LNCAP (cell line): ENCODE measurements around the gene APOA4.

ENCODE experiments used
- CTCF ChIP-seq: fragments of 450-650 bp; IDR thresholded peaks from 2 replicates; pipeline ENCODE4 v1.5.1; 2017; ENCODE audit warnings: mild to moderate bottlenecking

APOA4 gene

GRCh38 chr11:116792869-116793771, 30.0 kb downstream of the APOA4 start:
- no peak for TF ChIP-seq CTCF

- TF ChIP-seq CTCF, result no peak
These were observed 30.8 kb downstream of the APOA4 start for GRCh38 chr11:116792144-116792868.

GRCh38 chr11:116791813-116792143, 31.3 kb downstream of the APOA4 start, which contains the start of gene APOA5:
Gene APOA5, minus strand, starts transcription at chr11:116791879. Its CDS starts 19 bp downstream, at chr11:116791860.
- no peak for TF ChIP-seq CTCF

GRCh38 chr11:116791002-116791812, 31.9 kb downstream of the APOA4 start:
- peak; percentile 93 for TF ChIP-seq CTCF

- TF ChIP-seq CTCF, result no peak
These were observed 32.7 kb downstream of the APOA4 start for GRCh38 chr11:116790167-116791001.

GRCh38 chr11:116788975-116789374, 34.1 kb downstream of the APOA4 start:
- no peak for TF ChIP-seq CTCF
